Thymus (tissue), 14 donors: ENCODE measurements around the gene ZBTB6. TPM values are rescaled to one million over a fixed set of nuclear protein-coding genes. Genes with fewer than 3 reads are reported as not detected.

ENCODE experiments used
- DNase-seq, 9 donors: peaks; one replicate each; pipeline ENCODE4 v3.0.0-alpha.2; 2013; ENCODE audit warnings: low spot score in 9 of 9, low read depth in 6 of 9, missing footprints in 1 of 9
- H3K27ac ChIP-seq, 2 donors: one replicate each; pipeline ENCODE4 v1.5.1; 2013; ENCODE audit warnings: control low read depth in 1 of 2, low read depth in 1 of 2, low read length in 1 of 2, mild to moderate bottlenecking in 1 of 2, moderate library complexity in 1 of 2
- H3K27me3 ChIP-seq, 2 donors: one replicate each; pipeline ENCODE4 v1.5.1; 2013; ENCODE audit warnings: low read length in 1 of 2; ENCODE audit not compliant: control insufficient read depth in 2 of 2, insufficient read depth in 1 of 2
- H3K36me3 ChIP-seq, 2 donors: one replicate each; pipeline ENCODE4 v1.5.1; 2013; ENCODE audit warnings: low read length in 1 of 2, mild to moderate bottlenecking in 1 of 2, moderate library complexity in 1 of 2; ENCODE audit not compliant: control insufficient read depth in 2 of 2, insufficient read depth in 2 of 2
- H3K4me1 ChIP-seq, 2 donors: one replicate each; pipeline ENCODE4 v1.5.1; 2013; ENCODE audit warnings: low read length in 2 of 2; ENCODE audit not compliant: control insufficient read depth in 2 of 2, insufficient read depth in 2 of 2
- H3K4me3 ChIP-seq, 2 donors: one replicate each; pipeline ENCODE4 v1.5.1; 2013; ENCODE audit warnings: low read length in 2 of 2, control low read depth in 1 of 2, mild to moderate bottlenecking in 1 of 2
- H3K9me3 ChIP-seq, 2 donors: one replicate each; pipeline ENCODE4 v1.5.1; 2013; ENCODE audit warnings: low read length in 1 of 2, mild to moderate bottlenecking in 1 of 2; ENCODE audit not compliant: control insufficient read depth in 2 of 2, insufficient read depth in 1 of 2
- WGBS: extraction: QIAGEN DNeasy Blood & Tissue Kit; methylation state at CpG from one replicate; pipeline ENCODE4 v1.1.7; 2013; 5-methylcytosine and 5-hydroxymethylcytosine counted together
- long read RNA-seq, 10 donors: transcript quantifications; one replicate each; lab custom pipeline, GENCODE V29; 2026
- polyA plus RNA-seq: library from polyadenylated mRNA; stranded (reverse); fragments of 200-250 nt; gene quantifications from one replicate; pipeline ENCODE4 v1.2.3, GENCODE V29; 2013
- total RNA-seq: library from RNA; stranded (reverse); fragments of 120-200 nt; gene quantifications from one replicate; pipeline ENCODE4 v1.2.4, GENCODE V29; 2013
- donor health status: healthy.

Gene ZBTB6, protein sequence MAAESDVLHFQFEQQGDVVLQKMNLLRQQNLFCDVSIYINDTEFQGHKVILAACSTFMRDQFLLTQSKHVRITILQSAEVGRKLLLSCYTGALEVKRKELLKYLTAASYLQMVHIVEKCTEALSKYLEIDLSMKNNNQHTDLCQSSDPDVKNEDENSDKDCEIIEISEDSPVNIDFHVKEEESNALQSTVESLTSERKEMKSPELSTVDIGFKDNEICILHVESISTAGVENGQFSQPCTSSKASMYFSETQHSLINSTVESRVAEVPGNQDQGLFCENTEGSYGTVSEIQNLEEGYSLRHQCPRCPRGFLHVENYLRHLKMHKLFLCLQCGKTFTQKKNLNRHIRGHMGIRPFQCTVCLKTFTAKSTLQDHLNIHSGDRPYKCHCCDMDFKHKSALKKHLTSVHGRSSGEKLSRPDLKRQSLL
- total RNA-seq (10.2 TPM), polyA plus RNA-seq (9.1 TPM)
- long read RNA-seq, donor 1 = 0 reads
- long read RNA-seq, donor 2 = 0 reads
- long read RNA-seq, donor 3, full-length matches to known transcripts = 7 of 7 reads
- long read RNA-seq, donor 3, partial matches to known transcripts = 0 of 7 reads
- long read RNA-seq, donor 3, other reads (novel, unspliced or antisense) = 0 of 7 reads
- long read RNA-seq, donor 4 = 0 reads
- long read RNA-seq, donor 5, full-length matches to known transcripts = 3 of 3 reads
- long read RNA-seq, donor 5, partial matches to known transcripts = 0 of 3 reads
- long read RNA-seq, donor 5, other reads (novel, unspliced or antisense) = 0 of 3 reads
- long read RNA-seq, donor 6, full-length matches to known transcripts = 4 of 4 reads
- long read RNA-seq, donor 6, partial matches to known transcripts = 0 of 4 reads
- long read RNA-seq, donor 6, other reads (novel, unspliced or antisense) = 0 of 4 reads
- long read RNA-seq, donor 7, full-length matches to known transcripts = 2 of 2 reads
- long read RNA-seq, donor 7, partial matches to known transcripts = 0 of 2 reads
- long read RNA-seq, donor 7, other reads (novel, unspliced or antisense) = 0 of 2 reads
- long read RNA-seq, donor 8 = 0 reads
- long read RNA-seq, donor 9, full-length matches to known transcripts = 5 of 5 reads
- long read RNA-seq, donor 9, partial matches to known transcripts = 0 of 5 reads
- long read RNA-seq, donor 9, other reads (novel, unspliced or antisense) = 0 of 5 reads
- long read RNA-seq, donor 10, full-length matches to known transcripts = 3 of 3 reads
- long read RNA-seq, donor 10, partial matches to known transcripts = 0 of 3 reads
- long read RNA-seq, donor 10, other reads (novel, unspliced or antisense) = 0 of 3 reads

GRCh38 chr9:122912964-122913673 is at the start of gene ZBTB6:
Gene ZBTB6 (minus strand): TSS chr9:122913323. CDS start chr9:122912072, 1,251 bp downstream.
- Histone ChIP-seq H3K4me3 (peak within 1 kb of the TSS; percentile 67 to 71), H3K27me3 (no peaks in the 10 kb centered on the region), H3K36me3 (peaks cover 6 to 20% of the 10 kb centered on the region in 2 donors), H3K4me1 (peaks cover 8 to 10% of the 10 kb centered on the region in 2 donors), H3K27ac (peak within 1 kb of the TSS; percentile 89 to 93), H3K9me3 (no peaks in the 10 kb centered on the region)
- under 1% methylated on average over 35 of the region's 35 CpGs for WGBS
- DNase-seq = peak in 8 of 9 donors; percentile 73 to 92 (median 80)

GRCh38 chr9:122961139-122961538 is 48.0 kb upstream of the ZBTB6 start:
- no peak for DNase-seq
- Histone ChIP-seq H3K9me3 (no peaks in the 10 kb centered on the region), H3K36me3 (peaks cover 6 to 7% of the 10 kb centered on the region in 2 donors), H3K4me1 (no peaks in the 10 kb centered on the region), H3K27me3 (no peaks in the 10 kb centered on the region), H3K27ac (no peak overlapping the region), H3K4me3 (no peak overlapping the region)
- 95% methylated on average over 1 of the region's 1 CpG for WGBS

DNA sequence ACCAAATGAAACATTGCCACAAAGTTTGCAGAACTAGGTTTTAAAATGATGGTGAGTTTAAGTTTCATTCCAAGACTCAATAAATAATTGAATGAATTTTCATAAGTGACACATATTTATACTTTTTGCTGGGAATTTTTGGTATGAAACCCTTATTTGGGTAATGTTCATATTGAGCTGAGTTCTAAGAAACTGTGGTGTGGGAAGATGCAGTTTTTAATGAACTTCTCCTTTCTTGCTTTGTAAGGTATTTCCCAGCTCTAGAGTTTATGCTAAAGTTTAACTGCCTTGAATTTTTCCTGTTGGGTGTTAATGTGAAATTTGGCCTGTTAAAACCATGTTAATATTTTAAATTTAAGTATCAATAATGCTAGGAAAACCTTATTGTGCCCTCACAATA is 42.8 kb upstream of the ZBTB6 start:
- Histone ChIP-seq H3K27ac (no peak overlapping the region), H3K27me3 (no peaks in the 10 kb centered on the region), H3K4me1 (no peaks in the 10 kb centered on the region), H3K9me3 (no peaks in the 10 kb centered on the region), H3K4me3 (no peak overlapping the region), H3K36me3 (peaks cover 6 to 7% of the 10 kb centered on the region in 2 donors)
- DNase-seq = no peak

DNA sequence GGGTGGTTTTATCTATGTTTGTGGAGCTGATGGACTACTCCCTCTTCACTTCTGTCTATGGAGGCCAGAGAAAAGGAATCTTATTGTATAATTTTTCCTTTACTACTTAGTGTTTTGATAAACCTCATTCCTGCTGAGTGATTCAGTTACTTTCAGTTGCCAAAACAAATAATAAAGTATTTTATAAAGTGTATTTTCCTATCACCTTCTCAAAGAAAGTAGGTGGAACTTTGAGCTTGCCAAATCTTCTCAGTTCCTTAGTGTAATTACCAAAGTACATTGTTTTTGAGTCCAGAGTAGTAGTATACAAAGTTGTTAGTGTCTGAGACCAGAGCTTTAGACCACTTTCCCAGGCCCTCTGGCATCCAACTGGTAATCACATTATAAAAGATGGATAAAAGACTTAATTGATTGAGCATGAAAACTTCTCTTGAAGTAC is 41.1 kb upstream of the ZBTB6 start:
- H3K27me3 ChIP-seq = no peaks in the 10 kb centered on the region
- H3K9me3 ChIP-seq = no peaks in the 10 kb centered on the region
- H3K36me3 ChIP-seq = peaks cover 0 to 6% of the 10 kb centered on the region in 2 donors
- H3K4me1 ChIP-seq = no peaks in the 10 kb centered on the region
- no peak for DNase-seq
- H3K4me3 ChIP-seq = no peak overlapping the region
- H3K27ac ChIP-seq = no peak overlapping the region

- H3K36me3 ChIP-seq = no peaks in the 10 kb centered on the region
- H3K27me3 ChIP-seq = no peaks in the 10 kb centered on the region
- H3K4me1 ChIP-seq = no peaks in the 10 kb centered on the region
- no peak overlapping the region for H3K27ac ChIP-seq
- H3K4me3 ChIP-seq = no peak overlapping the region
- WGBS = 98% methylated on average over 1 of the region's 1 CpG
- DNase-seq = no peak
- no peaks in the 10 kb centered on the region for H3K9me3 ChIP-seq
Measured at GRCh38 chr9:122951056-122951455, 37.9 kb upstream of the ZBTB6 start.

GRCh38 chr9:122950263-122950662 is 37.1 kb upstream of the ZBTB6 start:
- H3K9me3 ChIP-seq = no peaks in the 10 kb centered on the region
- no peak overlapping the region for H3K27ac ChIP-seq
- no peaks in the 10 kb centered on the region for H3K36me3 ChIP-seq
- no peak overlapping the region for H3K4me3 ChIP-seq
- 95% methylated on average over 3 of the region's 3 CpGs for WGBS
- no peaks in the 10 kb centered on the region for H3K4me1 ChIP-seq
- DNase-seq = no peak
- no peaks in the 10 kb centered on the region for H3K27me3 ChIP-seq

DNA sequence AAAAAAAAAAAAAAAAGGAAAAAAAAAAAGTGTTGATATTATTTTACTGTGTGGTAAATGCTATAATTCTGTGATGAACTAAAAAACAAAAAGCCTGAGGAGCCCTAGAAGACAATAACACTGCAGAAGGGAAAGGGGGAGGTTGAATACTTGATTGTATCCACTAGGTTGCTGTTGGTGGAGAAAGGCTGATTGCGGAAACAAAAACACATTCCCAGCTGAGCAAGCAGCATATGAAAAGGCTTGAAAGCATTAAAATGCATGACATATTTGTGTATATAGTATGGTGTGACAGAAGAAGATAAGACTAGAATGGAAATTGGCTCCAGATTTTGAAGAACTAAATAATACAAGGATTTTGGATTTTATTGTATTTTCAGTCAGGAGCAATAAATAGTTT is 36.6 kb upstream of the ZBTB6 start:
- H3K36me3 ChIP-seq = no peaks in the 10 kb centered on the region
- no peak overlapping the region for H3K27ac ChIP-seq
- no peaks in the 10 kb centered on the region for H3K4me1 ChIP-seq
- WGBS = 97% methylated on average over 1 of the region's 1 CpG
- H3K9me3 ChIP-seq = no peaks in the 10 kb centered on the region
- no peaks in the 10 kb centered on the region for H3K27me3 ChIP-seq
- DNase-seq = no peak
- H3K4me3 ChIP-seq = no peak overlapping the region

DNA sequence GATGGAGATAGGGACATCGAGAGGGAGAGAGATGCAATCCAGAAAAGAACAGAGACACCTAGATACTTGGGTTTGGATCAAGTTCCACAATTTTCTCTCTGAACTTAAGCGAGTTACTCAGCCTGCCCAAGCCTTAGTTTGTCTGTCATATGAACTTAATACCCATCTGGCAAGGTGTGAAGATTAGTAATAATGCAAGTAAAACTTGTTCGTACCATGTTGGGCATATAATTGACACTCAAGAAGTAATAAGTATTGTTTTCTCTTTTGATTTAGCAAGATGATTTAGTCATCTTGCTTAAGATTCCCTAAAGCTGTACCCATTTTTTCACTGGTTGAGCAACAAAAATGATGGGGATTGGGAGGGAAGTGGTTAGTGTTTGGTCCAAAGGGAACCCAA is 35.2 kb upstream of the ZBTB6 start:
- H3K4me1 ChIP-seq = no peaks in the 10 kb centered on the region
- H3K27me3 ChIP-seq = no peaks in the 10 kb centered on the region
- no peak for DNase-seq
- no peak overlapping the region for H3K4me3 ChIP-seq
- 95% methylated on average over 3 of the region's 3 CpGs for WGBS
- no peak overlapping the region for H3K27ac ChIP-seq
- H3K9me3 ChIP-seq = no peaks in the 10 kb centered on the region
- peaks cover 0 to 3% of the 10 kb centered on the region in 2 donors for H3K36me3 ChIP-seq
